HG03354 (cell line): ENCODE data around the gene KIF18B.
"Not testable (repeated sequence)": the region's sequence is repeated elsewhere in the genome, so short reads cannot be mapped to it uniquely, and the experiment has no call there.

Source experiments
- ATAC-seq: cut with Tn5 transposase; IDR thresholded peaks from one replicate; pipeline ENCODE4 v1.9.1; 2021; ENCODE audit warnings: mild to moderate bottlenecking; ENCODE audit not compliant: unreplicated experiment, poor library complexity, severe bottlenecking

KIF18B gene

GRCh38 chr17:44970136-44970741, 22.7 kb upstream of the KIF18B start:
- no peak for ATAC-seq

DNA sequence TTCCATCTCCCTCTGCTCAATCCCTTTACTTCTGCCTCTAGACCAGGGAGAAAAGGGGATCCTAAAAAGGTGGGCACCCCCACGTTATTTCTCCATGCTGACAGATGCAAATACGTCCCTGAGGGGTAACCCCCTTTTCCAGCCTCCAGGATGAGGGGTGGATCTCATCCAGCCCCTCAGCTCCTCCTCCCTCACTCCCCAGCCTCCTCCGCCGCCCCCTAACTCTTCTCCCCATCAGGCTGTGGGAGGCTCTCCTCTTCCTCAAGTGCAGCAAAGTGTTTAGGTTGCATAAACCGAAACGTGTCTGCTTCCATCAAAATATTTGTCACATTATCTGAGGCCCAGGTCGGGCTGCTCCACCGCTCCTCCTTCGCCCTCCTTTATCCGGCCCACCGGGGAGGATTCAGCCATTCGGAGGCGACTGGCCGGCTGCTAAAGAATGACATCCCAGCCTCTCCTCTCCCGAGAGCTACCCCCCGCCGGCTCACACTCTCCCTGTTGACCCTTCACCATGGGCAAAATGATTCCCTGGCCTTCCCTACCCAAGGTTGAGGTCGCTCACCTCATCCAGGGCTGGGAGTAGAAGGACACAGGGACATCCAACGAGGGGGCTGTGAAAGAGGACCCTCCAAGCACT, 21.7 kb upstream of the KIF18B start:
- no peak for ATAC-seq

DNA sequence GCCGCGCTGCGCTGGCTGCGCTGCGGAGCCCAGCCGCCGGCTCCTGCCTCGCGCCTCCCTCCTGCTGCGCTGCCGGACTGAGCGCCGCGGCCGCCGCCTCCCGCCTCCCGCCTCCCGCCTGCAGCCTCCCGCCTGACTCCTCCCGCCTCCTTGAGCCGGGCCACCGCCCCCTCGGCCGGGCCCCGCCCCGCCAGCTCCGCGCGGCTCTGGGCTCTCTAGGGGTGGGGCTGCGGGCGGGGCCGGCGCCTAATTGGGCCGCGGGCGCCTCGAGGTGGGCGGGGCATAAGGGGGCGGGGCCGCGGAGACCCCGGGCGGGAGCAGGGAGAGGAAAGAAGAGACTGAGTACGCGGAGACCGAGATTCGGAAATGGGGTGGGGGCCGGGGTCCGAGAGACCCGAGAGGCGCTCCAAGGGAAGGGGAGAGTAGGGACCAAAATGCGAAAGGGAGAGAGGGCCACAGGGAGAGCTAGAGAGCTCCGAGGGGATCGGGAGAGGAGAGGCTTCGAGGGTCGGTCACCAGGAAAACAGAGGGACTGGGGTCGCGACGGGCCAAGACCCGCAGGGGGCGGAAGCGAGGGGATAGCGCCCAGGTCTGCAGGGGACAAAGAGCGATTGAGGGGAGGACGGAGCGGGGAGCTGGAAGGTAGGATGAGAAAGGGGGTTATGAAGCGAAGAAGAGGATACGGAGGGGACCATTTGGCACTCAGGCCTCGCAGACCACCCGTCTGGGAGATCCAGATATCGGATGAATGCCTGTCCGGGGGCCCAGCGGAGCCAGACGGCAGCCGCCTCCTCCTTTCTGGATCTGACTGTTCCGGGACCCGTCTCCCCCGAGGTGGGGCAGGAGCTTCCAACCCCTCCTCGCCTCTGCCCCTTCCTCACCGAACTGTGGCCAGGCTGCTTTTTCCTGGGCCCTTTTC, 20.9 kb upstream of the KIF18B start, which contains the start of gene C1QL1:
Gene C1QL1 (minus strand): TSS at position 79 of the 919 bp plus-strand sequence. CDS start 255 bp downstream, outside the sequence.
- peak; percentile 88 for ATAC-seq

DNA sequence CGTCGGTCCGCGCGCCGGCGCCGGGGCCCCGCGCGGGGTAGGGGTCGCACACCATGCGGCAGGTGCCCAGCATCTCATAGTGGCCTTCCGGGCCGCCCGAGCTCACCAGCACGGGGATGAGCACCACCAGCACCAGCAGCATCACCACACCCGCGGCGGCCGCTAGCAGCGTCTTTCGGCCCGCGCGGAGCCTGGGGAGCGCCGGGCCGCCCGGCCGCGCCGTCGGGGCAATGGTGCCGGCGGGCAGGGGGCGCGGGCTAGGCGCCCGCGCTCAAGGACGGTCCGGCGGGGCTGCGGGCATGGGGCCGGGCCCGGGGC, 20.3 kb upstream of the KIF18B start:
- ATAC-seq: no peak

- no peak for ATAC-seq
These were observed 19.7 kb upstream of the KIF18B start for GRCh38 chr17:44967026-44967906.

- ATAC-seq: no peak
These were observed 18.9 kb upstream of the KIF18B start for GRCh38 chr17:44966348-44967025.

- no peak for ATAC-seq
These were observed 18.1 kb upstream of the KIF18B start for GRCh38 chr17:44965481-44966234.

DNA sequence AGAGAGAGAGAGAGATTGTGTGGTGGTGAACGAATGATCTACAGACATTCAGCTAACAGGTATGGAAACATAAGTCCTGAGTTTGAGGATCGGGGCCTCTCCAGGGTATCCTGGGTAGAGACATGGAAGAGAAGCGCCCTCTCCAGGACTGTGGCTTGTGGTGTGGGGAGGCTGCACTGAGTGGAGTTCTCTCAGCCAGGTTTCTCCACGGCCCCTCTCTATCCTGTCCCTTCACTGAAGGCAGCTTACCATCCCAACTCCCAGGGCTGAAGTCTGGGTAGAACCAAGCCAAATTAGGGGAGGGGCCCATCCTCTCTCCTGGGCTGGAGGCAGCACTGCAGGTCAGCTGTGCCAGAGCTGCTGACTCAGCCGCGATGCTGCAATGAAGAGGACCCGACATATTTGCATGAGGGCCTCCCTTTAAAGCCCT, 14.4 kb upstream of the KIF18B start:
- ATAC-seq: no peak

DNA sequence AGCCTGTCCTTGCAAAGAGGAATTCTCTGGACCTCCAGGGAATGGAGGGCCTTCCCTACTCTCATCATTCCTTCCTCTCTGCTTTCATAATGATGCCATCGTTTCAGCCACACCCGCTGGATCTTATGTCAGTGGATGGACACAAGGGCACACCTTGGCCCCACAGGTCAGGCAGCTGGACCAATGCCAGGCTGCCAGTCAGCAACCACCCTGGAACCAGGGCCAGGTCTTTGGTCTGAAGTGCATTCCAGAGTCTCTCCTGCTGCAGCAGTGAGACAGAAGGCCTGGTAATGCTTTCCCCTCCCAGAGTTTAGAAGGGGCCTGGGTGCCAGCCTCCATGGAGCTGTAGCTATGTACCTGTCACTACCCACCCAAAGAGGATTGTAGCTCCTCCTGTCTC, 13.1 kb upstream of the KIF18B start:
- no peak for ATAC-seq

DNA sequence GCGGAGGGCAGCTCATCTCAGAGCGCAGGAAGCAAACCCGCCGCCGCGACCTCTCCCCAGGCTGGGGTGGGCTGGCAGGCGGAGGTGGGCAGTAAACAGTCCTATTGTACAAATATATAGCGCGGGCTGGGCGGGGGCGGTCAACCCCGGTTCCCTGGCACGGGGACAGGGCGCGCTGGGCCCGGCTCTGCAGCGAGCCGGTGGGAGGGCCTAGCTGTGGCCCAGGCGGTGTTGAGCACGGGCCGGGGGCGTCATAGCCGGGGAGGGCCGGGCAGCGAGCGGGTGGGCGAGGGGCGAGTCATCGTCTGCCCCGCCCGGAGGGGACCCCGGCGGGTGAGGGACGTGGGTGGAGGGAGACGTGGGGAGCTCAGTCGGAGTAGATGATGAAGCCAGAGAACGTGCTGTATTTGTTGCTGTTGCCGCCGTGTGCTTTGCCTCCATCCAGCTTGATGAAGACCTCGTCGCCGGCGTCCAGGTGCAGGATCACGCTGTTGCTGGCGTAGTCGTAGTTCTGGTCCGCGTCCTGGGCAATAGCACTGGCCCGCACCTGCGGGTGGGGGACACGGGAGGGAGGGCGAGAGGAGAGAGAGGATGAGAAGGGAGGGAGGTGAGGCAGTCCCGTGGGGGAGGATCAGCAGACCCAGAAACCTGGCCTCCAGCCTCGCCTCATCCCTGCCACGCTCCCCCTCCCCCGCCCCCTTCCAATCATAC, 12.4 kb upstream of the KIF18B start:
- no peak for ATAC-seq

DNA sequence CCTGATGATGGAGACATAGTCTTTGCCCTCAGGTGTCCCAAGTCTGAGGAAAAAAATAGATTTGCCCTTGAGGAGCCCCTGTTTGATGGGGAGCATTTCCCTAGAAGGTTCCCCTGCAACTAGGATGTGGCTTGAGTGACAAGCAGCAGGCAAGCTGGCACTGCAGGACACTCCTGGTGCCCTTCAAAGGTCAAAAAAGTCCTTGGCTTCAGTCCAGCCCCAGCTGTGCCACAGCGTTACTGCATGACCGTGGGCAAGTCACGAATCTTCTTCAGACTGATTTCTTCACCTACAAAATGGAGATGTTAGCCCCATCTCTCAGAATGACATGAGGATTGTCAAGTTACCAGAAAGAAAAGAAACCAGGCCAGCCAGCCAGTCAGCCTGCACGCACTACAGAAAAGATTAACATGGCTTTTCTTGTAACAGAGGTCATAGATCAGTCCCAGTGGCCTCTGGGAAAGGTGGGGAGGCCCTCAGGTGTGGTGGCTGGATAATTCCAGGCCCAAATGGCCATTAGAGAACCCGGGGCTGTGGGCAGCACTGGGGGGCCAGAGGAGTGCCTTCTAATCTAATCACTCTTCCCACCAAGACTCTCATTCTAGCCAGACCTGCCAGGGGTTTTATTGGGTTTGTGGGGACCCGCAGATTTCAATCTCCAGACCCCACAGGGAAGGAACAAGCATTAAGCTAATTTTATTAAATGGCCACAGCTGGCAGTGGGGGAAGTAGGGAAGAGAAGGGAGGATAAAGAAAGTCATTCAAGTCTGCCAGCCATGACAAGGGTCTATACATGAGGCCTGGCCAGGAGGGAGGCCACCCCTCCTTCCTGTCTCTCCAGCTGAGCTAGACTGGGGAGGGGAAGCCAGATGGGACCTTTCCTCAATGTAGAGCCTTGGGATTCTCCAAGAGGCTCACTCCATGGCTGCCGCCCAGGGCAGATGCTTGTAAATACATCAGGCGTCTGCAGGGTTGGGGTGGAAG, 9.7 kb upstream of the KIF18B start:
- no peak for ATAC-seq

DNA sequence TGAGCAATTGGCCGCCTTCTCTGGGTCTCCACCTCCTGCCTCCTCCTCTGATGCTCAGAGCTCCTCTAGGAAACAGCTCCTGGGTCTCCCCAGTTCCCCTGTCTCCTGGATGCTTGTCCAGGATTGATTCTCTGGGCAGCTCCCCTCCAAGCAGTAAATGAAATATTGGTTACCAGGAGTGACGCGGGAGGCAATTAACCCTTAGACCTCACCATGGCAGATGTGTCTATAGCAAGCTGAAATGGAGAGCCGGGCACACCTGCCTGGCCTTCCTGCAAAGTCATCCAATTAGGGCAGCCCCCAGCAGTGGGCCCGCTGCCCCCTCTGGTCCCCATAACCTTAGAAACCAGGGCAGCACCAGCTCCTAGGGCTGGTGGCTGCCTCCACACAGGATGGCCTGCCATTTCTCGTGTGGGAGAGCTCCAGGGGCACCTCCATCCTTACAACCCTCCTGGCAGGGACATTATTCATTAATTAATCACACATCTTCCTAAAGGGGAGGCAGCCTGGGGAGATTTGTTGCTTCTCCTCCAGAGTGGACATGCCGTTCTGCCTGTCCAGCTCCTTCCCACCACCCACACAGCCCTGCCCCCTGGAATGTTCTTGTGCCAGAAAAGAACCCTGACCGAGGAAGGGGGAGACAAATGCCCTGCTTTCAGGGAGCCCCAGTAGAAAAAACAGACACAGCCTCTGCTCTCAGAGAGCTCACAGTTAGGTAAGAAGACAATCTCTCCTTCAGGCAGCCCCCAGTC, 8.3 kb upstream of the KIF18B start:
- ATAC-seq: no peak

GRCh38 chr17:44952946-44953475, 5.4 kb upstream of the KIF18B start:
- ATAC-seq: no peak

- no peak for ATAC-seq
These were observed 782 bp upstream of the KIF18B start for GRCh38 chr17:44948315-44948795.

DNA sequence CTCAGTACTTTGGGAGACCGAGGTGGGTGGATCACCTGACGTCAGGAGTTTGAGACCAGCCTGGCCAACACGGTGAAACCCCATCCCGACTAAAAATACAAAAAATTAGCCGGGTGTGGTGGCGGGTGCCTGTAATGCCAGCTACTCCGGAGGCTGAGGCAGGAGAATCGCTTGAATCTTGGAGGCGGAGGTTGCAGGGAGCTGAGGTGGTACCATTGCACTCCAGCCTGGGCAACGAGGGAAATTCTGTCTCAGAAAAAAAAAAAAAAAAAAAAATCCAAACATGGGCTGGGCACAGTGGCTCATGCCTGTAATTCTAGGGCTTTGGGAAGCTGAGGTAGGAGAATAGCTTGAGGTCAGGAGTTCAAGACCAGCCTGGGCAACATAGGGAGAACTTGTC, 1.9 kb downstream of the KIF18B start:
- not testable (repeated sequence) for ATAC-seq

DNA sequence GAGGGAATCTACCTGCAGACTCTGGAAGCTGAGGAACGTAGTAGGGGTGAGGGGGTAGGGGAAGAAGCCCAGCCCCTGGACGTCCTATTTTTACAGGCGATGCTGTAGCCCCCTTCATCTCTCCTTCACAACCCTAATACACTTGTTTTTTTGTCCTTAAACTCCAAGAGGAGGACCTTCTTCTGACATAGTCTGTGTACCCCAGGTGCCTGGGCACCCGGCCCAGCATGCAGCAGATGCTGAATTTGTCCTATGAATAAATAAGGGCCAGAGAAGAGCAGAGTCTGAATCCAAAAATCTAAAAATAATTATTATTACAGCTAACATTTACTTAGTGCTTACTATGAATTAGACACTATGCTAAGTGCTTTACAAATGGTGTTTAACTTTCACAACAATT, 5.1 kb downstream of the KIF18B start:
- no peak for ATAC-seq
